ENCODE measurements around the gene PSMA6. TPM values are rescaled to one million over a fixed set of nuclear protein-coding genes. Genes with fewer than 3 reads are reported as not detected.
"Not testable (repeated sequence)": the region's sequence is repeated elsewhere in the genome, so short reads cannot be mapped to it uniquely, and the experiment has no call there.

PSMA6 gene
- total RNA-seq, 6 experiments from 2014 or later = 186 to 233 (median 222) TPM

DNA sequence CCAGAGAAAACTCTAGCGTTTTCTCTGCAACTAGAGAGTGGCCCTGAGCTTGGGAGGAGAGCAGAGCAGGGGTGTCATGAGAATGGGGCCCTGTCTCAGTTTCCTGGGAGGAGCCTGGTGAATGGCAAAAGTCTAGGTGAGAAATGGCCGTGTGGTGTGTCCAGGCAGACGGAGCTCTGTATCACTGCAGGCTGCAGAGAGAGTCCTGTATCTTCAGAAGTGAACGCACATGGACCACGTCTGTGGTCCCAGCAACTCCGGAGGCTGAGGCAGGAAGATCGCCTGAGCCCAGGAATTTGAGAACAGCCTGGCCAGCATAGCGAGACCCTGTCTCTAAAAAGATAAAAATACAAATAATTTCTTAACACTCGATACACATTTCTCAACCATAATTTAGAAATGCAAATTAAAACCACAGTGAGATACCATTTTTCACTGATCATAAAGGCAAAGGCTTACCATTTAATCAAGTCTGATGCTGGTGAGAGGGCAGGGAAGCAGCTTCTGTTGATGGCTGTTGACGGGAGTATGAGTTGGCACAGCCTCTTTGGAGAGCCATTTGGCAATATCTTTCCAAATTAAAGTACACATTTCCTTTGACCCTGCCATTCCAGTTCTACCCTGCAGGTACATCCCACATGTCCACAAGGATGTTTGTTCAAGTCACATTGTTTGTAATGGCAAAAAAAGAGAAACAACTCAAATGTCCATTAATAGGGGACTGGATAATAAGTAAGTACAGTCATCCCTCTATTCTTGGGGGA lies 61.4 kb downstream of the PSMA6 start:
- peaks cover 18% of the 10 kb centered on the region for H3K4me1 Mint-ChIP-seq (ENCODE audit: low read depth)
- peaks cover 7% of the 10 kb centered on the region for H3K27me3 Mint-ChIP-seq (ENCODE audit: insufficient read depth)
- H3K9me3 Mint-ChIP-seq = no peaks in the 10 kb centered on the region
- TF ChIP-seq CTCF (IDR thresholded peaks at IDR 0.05) = no peak
- H3K36me3 Mint-ChIP-seq (ENCODE audit: low read depth) = no peaks in the 10 kb centered on the region
- H3K27ac Mint-ChIP-seq = no peak overlapping the region
- no peak overlapping the region for H3K4me3 Mint-ChIP-seq
- no peak for DNase-seq

DNA sequence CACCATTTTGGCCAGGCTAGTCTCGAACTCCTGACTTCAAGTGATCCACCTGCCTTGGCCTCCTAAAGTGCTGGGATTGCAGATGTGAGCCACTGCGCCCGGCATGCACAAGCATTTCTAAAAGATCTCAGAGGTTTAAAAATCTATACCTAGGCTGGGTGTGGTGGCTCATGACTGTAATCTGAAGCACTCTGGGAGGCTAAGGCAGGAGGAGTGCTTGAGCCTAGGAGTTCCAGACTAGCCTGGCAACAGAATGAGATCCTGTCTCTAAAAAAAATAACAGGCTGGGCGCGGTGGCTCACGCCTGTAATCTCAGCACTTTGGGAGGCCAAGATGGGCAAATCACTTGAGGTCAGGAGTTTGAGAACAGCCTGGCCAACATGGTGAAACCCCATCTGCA lies 63.1 kb downstream of the PSMA6 start:
- peaks cover 18% of the 10 kb centered on the region for H3K4me1 Mint-ChIP-seq (ENCODE audit: low read depth)
- H3K9me3 Mint-ChIP-seq; DNase-seq; H3K27me3 Mint-ChIP-seq (ENCODE audit: insufficient read depth); H3K4me3 Mint-ChIP-seq; H3K27ac Mint-ChIP-seq; H3K36me3 Mint-ChIP-seq (ENCODE audit: low read depth): not testable (repeated sequence)

- H3K27ac Mint-ChIP-seq = peak overlapping the region; percentile 78
- peak overlapping the region; percentile 62 for H3K4me3 Mint-ChIP-seq
These were observed 64.0 kb downstream of the PSMA6 start for GRCh38 chr14:35355981-35356841.

GRCh38 chr14:35359655-35360054 lies 67.5 kb downstream of the PSMA6 start:
- not testable (repeated sequence) for H3K4me3 Mint-ChIP-seq; H3K36me3 Mint-ChIP-seq (ENCODE audit: low read depth); H3K27ac Mint-ChIP-seq

More at GRCh38 chr14:35355981-35356841, 64.0 kb downstream of the PSMA6 start:
- peak; percentile 61 for DNase-seq
- Mint-ChIP-seq H3K4me1 (ENCODE audit: low read depth) (peaks cover 18% of the 10 kb centered on the region), H3K9me3 (no peaks in the 10 kb centered on the region), H3K27me3 (ENCODE audit: insufficient read depth) (peaks cover 7% of the 10 kb centered on the region; the same call in 1 of the 2 replicates), H3K36me3 (ENCODE audit: low read depth) (no peaks in the 10 kb centered on the region)
- no peak for TF ChIP-seq CTCF (IDR thresholded peaks at IDR 0.05)

DNA sequence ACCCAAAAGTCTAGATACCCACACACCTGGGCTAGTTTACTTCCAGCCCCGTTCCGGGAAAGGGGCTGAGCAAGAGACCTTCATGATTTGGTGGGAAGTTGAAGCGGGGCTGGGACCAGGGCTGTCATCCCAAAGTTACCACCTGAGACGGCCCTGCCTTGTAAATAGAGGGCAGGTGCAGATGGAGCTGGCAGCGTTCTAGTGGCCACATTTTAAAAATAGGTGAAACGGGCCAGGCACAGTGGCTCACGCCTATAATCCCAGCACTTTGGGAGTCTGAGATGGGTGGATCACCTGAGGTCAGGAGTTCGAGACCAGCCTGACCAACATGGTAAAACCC lies 68.9 kb downstream of the PSMA6 start:
- no peaks in the 10 kb centered on the region for H3K36me3 Mint-ChIP-seq (ENCODE audit: low read depth)
- no peak for DNase-seq
- H3K4me1 Mint-ChIP-seq (ENCODE audit: low read depth) = peaks cover 49% of the 10 kb centered on the region
- TF ChIP-seq CTCF (IDR thresholded peaks at IDR 0.05) = no peak
- no peak overlapping the region for H3K4me3 Mint-ChIP-seq
- H3K27me3 Mint-ChIP-seq (ENCODE audit: insufficient read depth) = peaks cover 2% of the 10 kb centered on the region; the same call in 1 of the 2 replicates
- H3K27ac Mint-ChIP-seq = no peak overlapping the region
- H3K9me3 Mint-ChIP-seq = no peaks in the 10 kb centered on the region

More at GRCh38 chr14:35359655-35360054, 67.5 kb downstream of the PSMA6 start:
- not testable (repeated sequence) for DNase-seq; H3K27me3 Mint-ChIP-seq (ENCODE audit: insufficient read depth); H3K9me3 Mint-ChIP-seq
- H3K4me1 Mint-ChIP-seq (ENCODE audit: low read depth) = peaks cover 42% of the 10 kb centered on the region

- Mint-ChIP-seq H3K36me3 (ENCODE audit: low read depth) (no peaks in the 10 kb centered on the region), H3K4me1 (ENCODE audit: low read depth) (peaks cover 51% of the 10 kb centered on the region), H3K4me3 (no peak overlapping the region), H3K9me3 (no peaks in the 10 kb centered on the region), H3K27me3 (ENCODE audit: insufficient read depth) (peaks cover 2% of the 10 kb centered on the region; the same call in 1 of the 2 replicates), H3K27ac (no peak overlapping the region)
- DNase-seq = no peak
- TF ChIP-seq CTCF (IDR thresholded peaks at IDR 0.05) = no peak
These were observed 70.3 kb downstream of the PSMA6 start for GRCh38 chr14:35362450-35362849.

Measured in HFFc6 (cell line).